BLaER1 treated with 17β-estradiol and CSF1 and Interleukin-3, amounts not matched to agents 10 nM and 100 nM (cell line): ENCODE measurements around the gene EEFSEC.

Experiments used
- H3K27ac ChIP-seq, 11 experiments: shearing (Covaris generic); formaldehyde crosslinking; 2 replicates each; pipeline ENCODE4 v1.8.1; 2022
- H3K27me3 ChIP-seq, 11 experiments: shearing (Covaris generic); formaldehyde crosslinking; 2 replicates each; pipeline ENCODE4 v1.8.1; 2022
- H3K36me3 ChIP-seq, 11 experiments: shearing (Covaris generic); formaldehyde crosslinking; 2 replicates each; pipeline ENCODE4 v1.8.1; 2022
- H3K4me1 ChIP-seq, 10 experiments: shearing (Covaris generic); formaldehyde crosslinking; 2 replicates each; pipeline ENCODE4 v1.8.1; 2022
- H3K4me2 ChIP-seq, 11 experiments: shearing (Covaris generic); formaldehyde crosslinking; 2 replicates each; pipeline ENCODE4 v1.8.1; 2022
- H3K4me3 ChIP-seq, 10 experiments: shearing (Covaris generic); formaldehyde crosslinking; 2 replicates each; pipeline ENCODE4 v1.8.1; 2022
- H3K9ac ChIP-seq, 11 experiments: shearing (Covaris generic); formaldehyde crosslinking; 2 replicates each; pipeline ENCODE4 v1.8.1; 2022
- H3K9me3 ChIP-seq, 11 experiments: shearing (Covaris generic); formaldehyde crosslinking; replicated peaks in 1 of 11; 2 replicates each; pipeline ENCODE4 v1.8.1; 2022
- H4K20me1 ChIP-seq, 11 experiments: shearing (Covaris generic); formaldehyde crosslinking; 2 replicates each; pipeline ENCODE4 v1.8.1; 2022
- Cebpa-rat ChIP-seq, 11 experiments: shearing (Covaris generic); IDR thresholded peaks; 2 replicates each; pipeline ENCODE4 v1.8.1; 2022

Gene EEFSEC

DNA sequence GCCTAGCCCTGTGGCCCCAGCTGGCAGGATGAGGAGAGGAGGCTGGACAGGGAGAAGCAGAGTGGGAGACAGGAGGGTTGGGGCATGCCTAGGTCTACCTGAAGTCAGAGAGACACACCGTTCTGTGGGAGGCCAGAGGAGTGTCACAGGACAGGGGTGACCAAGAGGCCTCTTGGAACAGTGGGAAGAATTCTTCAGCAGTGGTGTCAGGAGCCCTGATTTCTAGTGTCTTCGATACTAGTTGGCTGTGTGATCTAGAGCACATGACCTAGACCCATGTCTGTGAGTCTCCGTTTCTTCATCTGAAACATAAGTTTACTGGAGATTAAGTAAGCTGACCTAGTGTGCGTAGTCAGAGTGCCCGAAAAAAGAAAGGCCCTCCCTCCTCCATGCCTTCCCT, 92.2 kb downstream of the EEFSEC start:
- Histone ChIP-seq H3K27me3 (no peaks in the 10 kb centered on the region), H3K9ac (no peak overlapping the region), H3K27ac (no peak overlapping the region), H3K9me3 (peaks cover 0 to 7% (median 4%) of the 10 kb centered on the region in 11 experiments; a peak in 10 of 22 replicates), H4K20me1 (peaks cover 0 to 8% (median 0%) of the 10 kb centered on the region in 11 experiments; a peak in 4 of 22 replicates), H3K4me3 (no peak overlapping the region), H3K4me2 (no peak overlapping the region), H3K4me1 (peaks cover 4 to 21% (median 9%) of the 10 kb centered on the region in 10 experiments; a peak in 15 of 20 replicates), H3K36me3 (peaks cover 0 to 39% (median 21%) of the 10 kb centered on the region in 11 experiments; a peak in 19 of 22 replicates)
- no peak for TF ChIP-seq Cebpa-rat (IDR thresholded peaks at IDR 0.05)

DNA sequence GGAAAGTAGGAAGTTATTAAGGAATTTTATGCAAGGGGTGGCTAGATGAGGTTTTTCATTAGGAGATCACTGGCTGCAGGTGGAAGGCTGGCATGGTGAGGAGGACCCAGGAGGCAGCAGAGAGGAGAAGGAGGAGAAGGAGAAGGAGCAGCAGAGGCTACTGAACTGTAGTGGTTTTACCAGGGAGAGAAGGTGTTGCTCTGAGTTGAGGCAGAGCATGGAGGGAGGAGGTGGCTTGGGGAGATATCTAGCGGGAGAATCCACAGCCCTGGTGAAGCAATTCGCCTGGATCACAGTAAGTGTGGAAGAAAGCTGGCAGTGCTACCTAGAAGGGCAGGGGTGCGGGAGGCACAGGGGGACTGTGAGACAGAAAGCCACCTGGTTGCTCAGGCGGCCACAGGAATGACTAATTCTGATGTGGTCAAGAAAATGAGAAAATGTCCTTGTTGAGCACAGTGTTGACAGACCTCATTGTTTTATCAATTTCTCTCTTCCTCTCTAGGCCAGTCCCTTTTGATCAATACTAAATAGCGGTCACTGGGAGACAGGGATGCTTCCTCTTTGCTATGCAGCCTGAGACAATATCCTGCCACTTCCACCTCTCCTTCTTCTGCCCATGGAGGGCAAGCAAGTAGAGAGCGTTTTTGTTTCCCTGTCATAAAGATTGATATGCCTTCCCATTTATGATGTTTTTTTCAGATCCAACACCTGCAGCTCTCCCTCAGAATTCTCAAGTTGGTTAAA, 94.6 kb downstream of the EEFSEC start:
- no peak overlapping the region for H3K9ac ChIP-seq
- peaks cover 0 to 10% (median 6%) of the 10 kb centered on the region in 11 experiments; a peak in 10 of 22 replicates for H3K9me3 ChIP-seq
- H3K4me2 ChIP-seq, result no peak overlapping the region
- no peak overlapping the region for H3K4me3 ChIP-seq
- H3K27ac ChIP-seq, result no peak overlapping the region
- no peak for TF ChIP-seq Cebpa-rat (IDR thresholded peaks at IDR 0.05)
- peaks cover 2 to 43% (median 24%) of the 10 kb centered on the region in 11 experiments; a peak in 20 of 22 replicates for H3K36me3 ChIP-seq
- H3K4me1 ChIP-seq, result peaks cover 2 to 15% (median 6%) of the 10 kb centered on the region in 10 experiments; a peak in 15 of 20 replicates
- H4K20me1 ChIP-seq, result peaks cover 0 to 4% (median 0%) of the 10 kb centered on the region in 11 experiments; a peak in 3 of 22 replicates
- H3K27me3 ChIP-seq, result no peaks in the 10 kb centered on the region

DNA sequence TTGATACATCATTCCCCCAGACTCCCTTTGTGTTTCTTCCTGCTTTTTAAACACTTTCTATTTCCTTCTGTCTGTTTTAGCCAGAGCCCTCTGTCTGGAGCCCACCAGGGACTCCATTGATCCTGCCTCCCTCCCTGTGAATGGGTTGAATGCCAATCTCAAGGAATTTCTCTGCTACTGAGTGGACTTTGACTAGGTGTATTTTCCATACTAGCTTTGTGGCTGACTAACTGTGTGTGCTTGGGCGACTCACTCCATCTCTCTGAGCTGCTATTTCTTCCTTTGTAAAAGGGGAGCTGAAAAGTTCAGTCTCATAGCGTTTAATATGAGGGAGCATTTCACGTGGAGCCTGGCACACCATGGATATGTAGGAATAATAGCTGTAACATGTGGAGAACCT, 98.8 kb downstream of the EEFSEC start:
- peaks cover 5 to 38% (median 19%) of the 10 kb centered on the region in 11 experiments; a peak in 19 of 22 replicates for H3K36me3 ChIP-seq
- no peak overlapping the region for H3K9ac ChIP-seq
- H3K27me3 ChIP-seq, result no peaks in the 10 kb centered on the region
- H3K4me2 ChIP-seq, result no peak overlapping the region
- H4K20me1 ChIP-seq, result peaks cover 0 to 6% (median 0%) of the 10 kb centered on the region in 11 experiments; a peak in 1 of 22 replicates
- no peak overlapping the region for H3K27ac ChIP-seq
- H3K4me1 ChIP-seq, result peaks cover 0 to 19% (median 12%) of the 10 kb centered on the region in 10 experiments; a peak in 13 of 20 replicates
- no peak for TF ChIP-seq Cebpa-rat (IDR thresholded peaks at IDR 0.05)
- H3K4me3 ChIP-seq, result no peak overlapping the region
- peaks cover 0 to 10% (median 6%) of the 10 kb centered on the region in 11 experiments; a peak in 10 of 22 replicates for H3K9me3 ChIP-seq

DNA sequence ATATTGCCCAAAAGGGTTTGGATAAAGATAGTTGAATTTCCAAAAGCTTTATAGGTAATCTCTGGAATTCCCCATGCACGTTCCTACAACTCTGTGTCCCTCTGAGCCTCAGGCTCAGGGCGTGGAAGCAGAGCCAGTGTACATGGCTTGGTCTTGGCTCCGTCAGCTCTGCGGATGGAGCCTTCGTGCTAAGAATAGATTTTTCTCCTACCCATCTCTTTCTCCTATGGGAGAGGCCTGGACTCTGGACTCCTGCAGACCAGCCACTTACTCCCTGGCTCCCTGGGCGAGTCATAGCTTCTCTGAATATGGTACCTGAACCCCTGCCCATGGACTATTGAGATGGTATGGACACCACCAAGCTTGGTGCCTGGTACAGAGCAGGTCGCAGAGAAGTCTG, 99.9 kb downstream of the EEFSEC start:
- H3K36me3 ChIP-seq, result peaks cover 0 to 31% (median 14%) of the 10 kb centered on the region in 11 experiments; a peak in 18 of 22 replicates
- no peaks in the 10 kb centered on the region; a peak in 1 of 22 replicates for H3K27me3 ChIP-seq
- no peak for TF ChIP-seq Cebpa-rat (IDR thresholded peaks at IDR 0.05)
- H3K9ac ChIP-seq, result no peak overlapping the region
- no peak overlapping the region for H3K4me2 ChIP-seq
- no peak overlapping the region for H3K4me3 ChIP-seq
- H4K20me1 ChIP-seq, result peaks cover 0 to 6% (median 0%) of the 10 kb centered on the region in 11 experiments; a peak in 1 of 22 replicates
- no peak overlapping the region for H3K27ac ChIP-seq
- H3K4me1 ChIP-seq, result peaks cover 0 to 19% (median 12%) of the 10 kb centered on the region in 10 experiments; a peak in 13 of 20 replicates
- H3K9me3 ChIP-seq, result peaks cover under 1 to 10% (median 7%) of the 10 kb centered on the region in 11 experiments; a peak in 11 of 22 replicates

DNA sequence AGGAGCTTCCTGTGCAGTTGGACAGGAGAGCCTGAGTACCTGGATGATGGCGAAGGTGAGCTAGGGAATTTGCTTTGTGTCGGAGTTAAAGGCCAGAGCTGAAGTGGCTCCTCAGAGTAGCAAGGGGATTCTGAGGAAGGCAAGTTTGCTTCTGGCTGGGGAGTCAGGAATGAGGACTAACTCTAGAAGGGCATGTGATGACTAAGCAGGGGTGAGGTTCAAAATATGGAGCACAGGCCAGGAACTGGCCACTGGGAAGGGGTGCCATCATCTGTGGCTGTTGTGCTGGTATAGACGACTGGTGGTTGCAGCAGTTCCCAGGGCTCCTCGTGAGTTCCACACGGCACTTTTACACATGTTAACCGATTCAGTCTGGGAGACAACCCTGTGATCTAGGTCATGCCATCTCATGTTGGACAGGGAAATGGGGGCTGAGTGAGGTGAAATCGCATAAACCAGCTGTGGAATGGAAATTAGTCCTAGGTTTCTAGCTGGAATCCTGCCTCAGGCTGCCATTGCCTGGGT, 100.8 kb downstream of the EEFSEC start:
- Histone ChIP-seq H3K36me3 (peaks cover 5 to 31% (median 16%) of the 10 kb centered on the region in 11 experiments; a peak in 17 of 22 replicates), H3K27me3 (no peaks in the 10 kb centered on the region; a peak in 1 of 22 replicates), H3K4me1 (peaks cover 0 to 19% (median 12%) of the 10 kb centered on the region in 10 experiments; a peak in 13 of 20 replicates), H3K9ac (no peak overlapping the region), H3K4me2 (no peak overlapping the region), H3K4me3 (no peak overlapping the region), H4K20me1 (peaks cover 0 to 6% (median 0%) of the 10 kb centered on the region in 11 experiments; a peak in 1 of 22 replicates), H3K9me3 (peaks cover 10 to 20% (median 14%) of the 10 kb centered on the region in 11 experiments; a peak in 21 of 22 replicates), H3K27ac (no peak overlapping the region)
- TF ChIP-seq Cebpa-rat (IDR thresholded peaks at IDR 0.05), result no peak

DNA sequence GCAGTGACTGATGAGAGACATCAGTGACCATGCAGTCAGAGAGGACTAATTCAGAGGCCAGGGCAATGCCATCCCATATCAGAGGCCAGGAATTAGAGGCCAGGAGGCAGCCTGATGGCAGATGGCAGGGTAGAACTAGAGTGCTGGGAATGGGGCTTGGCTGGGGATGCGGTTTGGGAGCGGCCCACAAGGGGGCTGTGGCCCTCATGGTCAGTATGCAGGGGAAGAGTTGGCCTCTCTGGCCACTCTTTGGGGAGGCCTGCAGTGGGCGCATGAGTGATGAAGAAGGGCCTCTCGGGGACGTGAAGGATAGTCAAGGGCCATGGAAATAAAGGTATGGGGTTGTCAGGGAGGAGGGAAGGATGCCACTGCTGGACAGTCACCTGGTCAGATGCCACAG, 101.7 kb downstream of the EEFSEC start:
- Histone ChIP-seq H3K4me2 (peak overlapping the region in 6 of 11 experiments; percentile 0 to 68 (median 30); a peak in 5 of 22 replicates), H3K4me1 (peaks cover 0 to 19% (median 12%) of the 10 kb centered on the region in 10 experiments; a peak in 13 of 20 replicates), H3K4me3 (no peak overlapping the region), H3K36me3 (peaks cover 7 to 35% (median 20%) of the 10 kb centered on the region in 11 experiments; a peak in 20 of 22 replicates), H3K9ac (no peak overlapping the region), H3K9me3 (peaks cover 18 to 27% (median 22%) of the 10 kb centered on the region in 11 experiments), H3K27ac (no peak overlapping the region), H4K20me1 (peaks cover 0 to 6% (median 0%) of the 10 kb centered on the region in 11 experiments; a peak in 1 of 22 replicates), H3K27me3 (no peaks in the 10 kb centered on the region; a peak in 1 of 22 replicates)
- no peak for TF ChIP-seq Cebpa-rat (IDR thresholded peaks at IDR 0.05)

DNA sequence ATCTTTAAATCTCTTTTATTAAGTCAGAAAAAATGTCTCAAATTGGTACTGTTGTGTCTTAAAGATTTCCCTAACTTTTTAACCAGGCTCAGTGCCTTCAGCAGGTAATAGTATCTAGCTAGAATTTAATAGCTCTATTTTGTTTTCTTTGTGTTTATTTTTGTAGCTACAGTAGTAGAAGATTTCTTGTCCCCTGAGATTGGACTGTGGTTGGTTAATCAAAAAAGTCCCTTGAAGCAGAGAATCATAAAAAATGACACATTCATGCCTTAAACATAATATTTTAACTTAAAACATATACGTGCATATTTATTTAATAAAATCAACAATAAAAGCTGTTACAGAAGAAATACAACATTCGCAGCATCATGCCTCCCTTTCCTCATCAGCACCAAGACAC, 102.8 kb downstream of the EEFSEC start:
- H3K9ac ChIP-seq, result no peak overlapping the region
- peaks cover 18 to 37% (median 29%) of the 10 kb centered on the region in 11 experiments; a peak in 21 of 22 replicates for H3K36me3 ChIP-seq
- peaks cover 26 to 32% (median 30%) of the 10 kb centered on the region in 11 experiments for H3K9me3 ChIP-seq
- peak overlapping the region in 5 of 11 experiments; percentile 38 to 68 (median 43); a peak in 9 of 22 replicates for H3K4me2 ChIP-seq
- peaks cover 0 to 6% (median 0%) of the 10 kb centered on the region in 11 experiments; a peak in 1 of 22 replicates for H4K20me1 ChIP-seq
- H3K4me1 ChIP-seq, result peaks cover 0 to 19% (median 12%) of the 10 kb centered on the region in 10 experiments; a peak in 13 of 20 replicates
- no peaks in the 10 kb centered on the region; a peak in 1 of 22 replicates for H3K27me3 ChIP-seq
- no peak overlapping the region for H3K27ac ChIP-seq
- no peak overlapping the region for H3K4me3 ChIP-seq
- no peak for TF ChIP-seq Cebpa-rat (IDR thresholded peaks at IDR 0.05)

DNA sequence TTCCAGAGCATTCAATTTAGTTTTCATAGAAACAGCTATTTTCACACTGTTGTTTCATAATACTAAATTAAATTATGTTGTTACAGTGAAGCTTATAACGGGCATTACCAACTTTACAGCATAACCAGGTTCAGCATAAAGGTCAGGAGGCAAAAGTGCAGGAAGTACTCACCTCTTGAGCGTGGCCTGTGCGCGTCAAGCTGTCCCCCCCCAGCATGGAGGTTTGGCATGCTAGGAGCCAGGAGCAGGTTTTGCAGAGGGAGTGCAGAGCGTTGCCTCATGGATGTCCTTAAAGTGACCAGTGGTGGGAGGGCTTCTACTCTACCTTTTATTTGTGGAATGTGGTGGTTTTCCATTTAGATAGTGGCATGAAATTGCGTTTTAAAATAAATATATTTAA, 104.4 kb downstream of the EEFSEC start:
- no peak for TF ChIP-seq Cebpa-rat (IDR thresholded peaks at IDR 0.05)
- Histone ChIP-seq H4K20me1 (peaks cover 0 to 6% (median 0%) of the 10 kb centered on the region in 11 experiments; a peak in 1 of 22 replicates), H3K36me3 (peaks cover 26 to 48% (median 38%) of the 10 kb centered on the region in 11 experiments), H3K4me3 (no peak overlapping the region), H3K27me3 (no peaks in the 10 kb centered on the region; a peak in 1 of 22 replicates), H3K4me2 (no peak overlapping the region), H3K9ac (no peak overlapping the region), H3K27ac (no peak overlapping the region), H3K9me3 (peaks cover 27 to 32% (median 31%) of the 10 kb centered on the region in 11 experiments), H3K4me1 (peaks cover 0 to 19% (median 12%) of the 10 kb centered on the region in 10 experiments; a peak in 13 of 20 replicates)
